GM12801 (cell line): ENCODE measurements around the gene INF2.

Experiments used
- CTCF ChIP-seq: IDR thresholded peaks from one replicate; pipeline ENCODE4 v1.5.1; 2011; ENCODE audit warnings: control low read depth; ENCODE audit not compliant: insufficient read length; ENCODE audit errors: extremely low read depth

INF2 gene

GRCh38 chr14:104741803-104742251 lies 52.4 kb downstream of the INF2 start:
- TF ChIP-seq CTCF: no peak

DNA sequence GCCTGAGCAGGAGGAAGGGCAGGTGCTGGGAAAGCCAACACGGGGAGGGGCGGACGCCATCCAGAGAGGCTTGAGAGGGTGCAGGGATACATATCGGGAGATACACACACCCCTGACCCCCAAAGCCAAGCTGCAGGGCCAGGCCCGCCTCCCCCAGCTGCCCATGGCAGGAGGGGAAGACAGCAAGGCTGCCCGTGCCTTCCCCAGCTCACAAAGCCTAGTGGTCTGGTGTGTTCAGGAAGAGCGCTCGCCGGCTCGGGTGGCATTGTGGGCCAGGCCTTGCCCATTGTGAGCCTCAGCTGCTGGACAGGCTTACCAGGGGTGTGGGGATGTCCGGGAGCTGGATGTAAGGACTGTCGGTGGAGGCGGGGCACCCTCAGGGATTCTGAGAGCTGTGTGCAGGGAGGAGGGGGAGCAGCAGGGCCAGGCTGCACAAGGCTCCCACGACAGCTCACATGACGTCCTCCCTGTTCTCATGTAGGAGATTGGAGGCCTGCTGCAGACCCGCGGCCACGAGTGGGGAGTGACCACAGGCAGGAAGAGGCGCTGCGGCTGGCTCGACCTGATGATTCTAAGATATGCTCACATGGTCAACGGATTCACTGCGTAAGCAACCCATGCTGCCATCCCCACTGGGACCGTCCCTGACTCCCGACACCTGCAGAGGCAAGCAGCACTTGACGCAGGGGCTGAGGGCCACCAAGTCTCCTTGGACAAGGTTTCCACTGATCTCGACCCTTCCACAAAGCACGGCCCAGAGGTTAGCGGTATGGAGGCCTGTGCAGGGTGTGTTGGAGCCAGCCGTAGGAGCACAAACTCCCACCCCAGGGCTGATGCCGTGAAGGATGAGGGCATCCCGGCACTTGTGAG lies 53.4 kb downstream of the INF2 start:
- no peak for TF ChIP-seq CTCF

DNA sequence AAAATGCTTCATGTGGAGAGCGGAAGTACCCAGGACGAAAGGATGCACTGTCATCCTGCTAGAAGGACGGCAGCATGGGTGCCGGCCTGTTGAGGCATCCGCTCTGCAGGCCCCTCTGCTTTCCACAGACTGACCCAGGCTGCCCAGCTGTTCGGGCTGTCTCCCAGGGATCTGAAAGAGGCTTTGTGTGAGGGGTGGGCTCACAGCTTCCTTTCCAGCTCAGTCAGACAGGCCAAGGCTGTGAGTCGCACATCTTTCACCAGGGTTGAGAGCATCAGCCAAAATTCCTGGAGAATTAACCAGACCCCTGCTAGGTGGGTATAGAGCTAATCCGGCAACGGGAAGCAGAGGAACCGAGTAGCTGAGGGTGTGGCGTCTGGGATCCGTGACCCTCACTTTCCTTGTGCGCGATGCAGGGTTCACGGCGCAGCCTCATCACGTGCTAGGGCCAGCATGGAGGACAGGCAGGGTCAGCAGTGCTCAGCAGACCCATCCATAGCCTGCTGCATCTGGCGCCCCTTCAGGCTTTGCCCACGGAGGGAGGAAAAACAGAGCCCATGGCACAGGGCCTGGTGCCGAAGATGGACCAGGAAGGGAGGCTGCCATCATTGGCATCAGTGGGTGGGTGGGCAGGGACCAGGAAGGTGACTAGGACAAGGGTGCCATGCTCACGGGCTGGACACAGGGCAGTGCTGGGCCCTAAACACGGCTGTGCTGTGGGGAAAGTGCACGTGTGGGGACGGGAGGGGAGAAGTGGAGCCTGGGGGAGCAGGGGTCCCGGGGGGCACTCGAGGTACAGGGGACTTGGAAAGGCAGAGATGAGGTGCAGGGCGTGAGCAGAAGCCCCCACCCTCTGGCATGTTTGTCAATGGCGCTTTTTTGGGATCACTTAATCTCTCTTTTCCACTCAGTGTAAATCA lies 54.3 kb downstream of the INF2 start:
- TF ChIP-seq CTCF: no peak

- no peak for TF ChIP-seq CTCF
These were observed 55.1 kb downstream of the INF2 start for GRCh38 chr14:104744484-104744883.

DNA sequence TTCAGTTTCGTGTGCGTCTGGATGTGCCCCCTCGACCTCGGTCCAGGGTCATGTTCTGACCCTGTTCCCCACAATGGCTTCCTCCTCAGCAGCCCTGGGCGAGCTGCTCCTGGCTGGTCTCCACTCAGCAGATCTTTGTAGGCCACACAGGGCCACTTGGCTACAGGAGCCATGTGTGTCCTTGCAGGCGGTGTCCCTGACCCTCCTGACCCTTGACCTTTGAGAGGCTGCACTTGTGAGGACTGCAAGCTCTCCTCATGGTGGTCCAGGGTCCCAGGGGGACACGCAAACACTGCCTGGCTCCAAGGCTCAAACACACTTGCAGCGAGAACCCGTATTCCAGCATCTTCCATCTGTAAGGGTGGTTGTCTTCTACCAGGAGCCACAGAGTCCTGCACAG lies 56.0 kb downstream of the INF2 start:
- no peak for TF ChIP-seq CTCF

DNA sequence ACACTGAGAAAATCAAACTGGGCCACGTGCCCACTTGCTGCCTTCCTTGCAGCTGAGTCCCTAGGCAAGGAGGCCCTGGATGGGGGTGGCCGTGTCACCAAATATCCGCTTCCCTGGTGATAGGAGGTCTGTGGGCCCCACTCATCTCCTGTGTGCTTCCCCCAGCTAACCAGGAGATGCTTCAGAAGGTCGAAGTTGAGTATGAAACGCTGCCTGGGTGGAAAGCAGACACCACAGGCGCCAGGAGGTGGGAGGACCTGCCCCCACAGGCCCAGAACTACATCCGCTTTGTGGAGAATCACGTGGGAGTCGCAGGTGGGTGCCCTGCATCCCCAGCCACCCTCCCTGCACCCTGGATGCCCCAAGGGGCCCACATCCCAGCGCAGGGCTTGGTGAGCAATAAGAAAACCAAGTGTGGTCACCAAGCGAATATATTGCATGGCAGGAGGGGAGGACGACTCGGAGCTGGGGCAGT lies 56.7 kb downstream of the INF2 start:
- no peak for TF ChIP-seq CTCF

- TF ChIP-seq CTCF: no peak
These were observed 57.6 kb downstream of the INF2 start for GRCh38 chr14:104746934-104747481.
